DMS53 (cell line): ENCODE results near the gene OGDH.
A peak's percentile ranks its signal among the peaks of the same experiment; 100 is the strongest.
"Not testable (repeated sequence)": the region's sequence is repeated elsewhere in the genome, so short reads cannot be mapped to it uniquely, and the experiment has no call there.

Experiments used
- DNase-seq: peaks from one replicate; lab custom pipeline; 2025; lab: John Stamatoyannopoulos, UW

The OGDH gene

DNA sequence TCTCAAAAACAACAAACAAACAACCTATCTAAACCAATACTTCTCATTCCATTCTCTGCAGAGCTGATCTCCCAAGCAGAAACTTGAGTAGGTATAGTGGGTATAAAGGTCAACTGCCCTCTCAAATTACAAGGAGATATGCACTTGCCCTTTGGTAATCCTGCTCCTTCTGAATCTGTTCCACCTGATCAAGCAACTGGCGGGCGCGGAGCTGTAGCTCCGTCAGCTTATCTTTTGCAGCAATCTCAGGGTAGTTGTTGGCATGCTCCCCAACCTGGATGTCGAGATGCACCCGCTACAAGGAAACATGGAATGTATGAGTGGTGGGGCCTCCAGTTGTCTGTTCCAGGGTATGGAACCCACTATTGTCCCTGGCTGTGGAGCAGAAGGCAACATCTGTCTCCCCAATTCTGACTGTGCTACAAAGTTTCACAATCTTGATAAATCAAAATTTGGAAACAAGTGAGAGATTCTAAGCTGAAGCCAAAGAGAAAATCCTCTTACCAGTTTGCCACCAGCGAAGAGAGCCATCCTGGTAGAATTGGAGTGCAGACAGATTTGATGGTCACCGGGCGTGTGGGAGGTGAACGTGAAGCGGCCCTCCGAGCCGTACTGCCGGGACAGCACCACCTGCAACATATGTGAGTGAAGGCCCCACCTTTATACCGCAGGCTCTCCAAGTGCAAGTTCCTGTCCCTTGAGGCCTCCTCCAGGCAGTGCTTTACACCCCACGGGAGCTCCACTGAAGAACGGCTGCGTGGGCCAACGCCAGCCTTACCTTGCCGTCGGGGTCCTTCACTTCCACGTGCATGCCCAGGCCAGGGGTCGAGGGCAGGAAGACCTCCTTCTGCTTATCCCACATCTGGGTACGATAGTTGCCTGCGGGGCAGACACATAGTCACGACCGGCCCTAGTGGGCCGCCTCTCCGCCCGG is 25.2 kb upstream of the OGDH start:
- DNase-seq: peak; percentile 70

DNA sequence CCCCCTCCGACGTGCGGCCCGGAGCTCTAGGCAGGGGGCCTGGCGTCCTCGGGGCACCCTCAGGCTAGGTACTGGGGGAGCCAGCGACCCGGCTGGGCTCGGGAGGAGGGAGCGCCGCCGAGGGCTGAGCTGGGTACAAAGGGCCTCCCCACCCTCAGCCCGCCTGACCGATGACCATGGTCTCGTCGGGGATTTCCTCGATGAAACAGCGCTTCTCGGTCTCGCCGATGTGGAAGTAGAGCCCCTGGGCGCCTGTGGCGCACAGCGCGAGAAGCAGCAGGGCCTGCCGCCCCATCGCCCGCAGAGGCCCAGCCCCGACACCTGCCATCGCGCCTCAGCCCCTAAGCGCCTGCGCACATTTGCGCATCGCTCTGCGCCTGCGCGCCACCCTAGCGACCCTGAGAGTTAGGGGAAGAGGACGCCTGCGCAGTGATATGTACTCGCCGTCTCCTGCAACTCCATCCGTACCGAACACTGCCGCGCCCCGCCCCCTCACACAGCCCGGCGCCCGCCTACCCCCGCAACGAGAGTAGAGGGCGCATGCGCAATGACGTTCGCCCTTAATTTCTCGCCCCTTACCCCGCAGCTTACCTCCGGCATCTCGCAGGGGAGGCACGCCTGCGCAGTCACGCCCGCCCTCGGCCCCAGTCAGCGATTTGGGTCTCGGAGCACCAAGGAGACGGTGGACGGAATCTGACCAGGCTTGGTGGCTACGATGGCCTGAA is 24.4 kb upstream of the OGDH start, which contains the start of gene TMED4:
TMED4 (minus strand) TSS at position 353 of the 725 bp plus-strand sequence; CDS start at position 328, 25 bp downstream.
- peak; percentile 99 for DNase-seq

DNA sequence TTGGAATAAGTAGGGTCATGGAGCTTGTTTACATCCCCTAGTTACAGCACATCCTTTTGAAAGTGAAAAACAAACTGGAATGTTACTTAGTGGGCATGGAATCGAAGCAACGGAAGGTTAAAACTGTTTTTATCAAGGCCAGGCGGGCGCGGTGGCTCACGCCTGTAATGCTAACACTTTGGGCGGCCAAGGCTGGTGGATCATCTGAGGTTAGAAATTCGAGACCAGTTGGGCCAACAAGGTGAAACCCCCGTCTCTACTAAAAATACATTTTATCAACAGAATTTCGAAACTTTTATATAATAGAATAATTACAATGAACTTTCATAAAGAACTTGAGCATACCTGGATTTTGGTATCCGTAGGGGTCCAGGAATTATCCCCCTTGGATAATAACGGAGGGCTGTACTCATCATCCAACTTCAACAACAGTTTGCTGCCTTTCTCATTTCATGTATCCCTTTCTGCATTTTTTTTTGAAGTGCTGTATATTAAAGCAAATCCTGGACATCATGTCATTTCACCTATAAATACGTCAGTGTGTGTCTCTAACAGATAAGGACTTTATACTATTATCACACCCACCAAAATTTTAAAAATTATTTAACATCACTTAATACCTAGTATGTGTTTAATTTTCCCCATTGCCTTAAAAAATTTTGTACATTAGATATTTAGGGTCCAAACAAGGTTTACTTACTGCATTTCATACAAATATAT is 23.1 kb upstream of the OGDH start:
- DNase-seq: no peak

DNA sequence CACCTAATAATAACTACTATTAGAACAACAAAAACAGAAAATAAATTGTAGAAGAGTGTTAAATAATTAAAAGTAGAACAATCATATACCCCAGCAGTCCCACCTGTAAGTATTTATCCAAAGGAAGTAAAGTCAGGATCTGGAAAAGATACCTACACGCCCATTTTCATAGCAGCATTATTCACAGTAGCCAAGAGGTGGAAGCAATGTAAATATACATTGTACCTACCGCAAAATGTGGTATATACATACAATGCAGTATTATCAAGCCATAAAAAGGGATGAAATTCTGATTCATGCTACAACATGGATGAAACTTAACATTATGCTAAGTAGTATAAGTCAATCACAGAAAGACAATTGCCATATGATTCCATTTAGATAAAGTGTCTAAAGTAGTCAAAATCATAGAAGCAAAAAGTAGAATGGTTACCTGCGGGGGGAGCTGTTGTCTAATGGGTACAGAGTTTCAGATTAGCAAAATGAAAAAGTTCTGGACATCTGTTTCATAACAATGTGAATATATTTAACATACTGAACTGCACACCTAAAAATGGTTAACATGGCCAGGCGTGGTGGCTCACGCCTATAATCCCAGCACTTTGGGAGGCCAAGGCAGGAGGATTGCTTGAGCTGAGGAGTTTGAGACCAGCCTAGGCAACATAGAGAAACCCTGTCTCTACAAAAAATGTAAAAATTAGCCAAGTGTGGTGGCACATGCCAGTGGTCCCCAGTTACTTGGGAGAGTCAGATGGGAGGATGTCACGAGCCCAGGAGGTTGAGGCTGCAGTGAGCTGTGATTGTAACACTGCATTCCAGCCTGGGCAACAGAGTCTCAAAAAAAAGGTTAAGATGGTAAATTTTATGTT is 18.4 kb upstream of the OGDH start:
- DNase-seq: peak; percentile 76

DNA sequence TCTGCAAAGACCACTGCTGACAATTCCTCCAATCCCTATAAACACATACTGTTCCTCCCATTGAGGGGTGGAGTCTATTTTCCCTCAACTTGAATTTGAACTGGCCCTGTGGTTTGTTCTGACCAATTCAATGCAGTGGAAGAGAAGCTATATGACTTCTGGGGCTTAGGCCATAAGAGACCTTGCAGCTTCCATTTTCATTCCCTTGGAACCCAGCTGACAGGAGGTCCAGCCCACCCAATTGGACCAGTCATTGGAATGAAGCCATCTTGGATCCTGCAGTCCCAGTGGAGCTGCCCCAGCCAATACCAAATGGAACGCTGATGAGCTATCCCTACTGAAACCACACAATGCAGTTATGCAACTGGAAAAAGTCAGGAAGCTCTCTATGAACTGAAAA is 15.5 kb upstream of the OGDH start:
- DNase-seq: no peak

DNA sequence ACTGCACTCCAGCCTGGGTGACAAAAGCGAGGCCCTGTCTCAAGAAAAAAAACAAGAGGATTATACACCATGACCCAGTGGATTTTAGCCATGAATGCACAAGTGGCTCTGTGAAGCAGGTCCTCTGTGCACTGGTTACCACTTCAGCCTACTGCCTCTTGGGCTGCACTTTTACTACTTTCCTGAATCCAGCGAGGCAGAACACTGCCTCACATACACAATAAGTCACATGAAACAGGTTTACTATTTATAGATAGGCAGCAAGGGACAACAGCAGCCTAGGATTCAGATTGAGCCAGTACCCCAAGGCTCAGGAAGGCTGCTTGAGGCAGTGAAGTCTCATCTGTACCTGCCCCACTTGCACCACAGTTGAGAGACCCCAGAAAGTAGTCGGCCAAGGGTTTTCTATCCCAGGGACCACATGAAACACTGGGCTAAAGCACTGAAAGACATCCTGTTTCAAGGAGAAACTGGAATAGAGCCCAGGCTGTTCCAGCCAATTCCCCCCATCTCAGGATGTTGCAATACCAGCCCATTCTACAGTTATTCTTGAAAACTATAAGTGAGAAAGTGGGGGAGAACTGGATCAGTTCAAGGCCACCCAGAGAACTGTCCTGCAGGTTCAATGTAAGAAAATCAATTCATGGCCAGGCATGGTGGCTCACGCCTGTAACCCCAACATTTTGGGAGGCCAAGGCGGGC is 10.3 kb upstream of the OGDH start:
- peak; percentile 37 for DNase-seq

DNA sequence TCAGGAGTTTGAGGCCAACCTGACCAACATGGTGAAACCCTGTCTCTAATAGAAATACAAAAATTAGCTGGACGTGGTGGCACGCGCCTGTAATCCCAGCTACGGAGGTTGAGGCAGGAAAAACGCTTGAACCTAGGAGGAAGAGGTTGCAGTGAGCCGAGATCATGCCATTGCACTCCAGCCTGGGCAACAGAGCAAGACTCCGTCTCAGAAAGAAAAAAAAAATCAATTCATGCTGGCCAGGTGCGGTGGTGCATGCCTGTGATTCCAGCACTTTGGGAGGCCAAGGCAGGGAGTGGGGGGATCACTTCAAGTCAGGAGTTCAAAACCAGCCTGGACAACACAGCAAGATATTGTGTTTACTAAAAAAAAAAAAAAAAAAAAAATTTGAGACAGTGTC is 9.2 kb upstream of the OGDH start:
- DNase-seq: not testable (repeated sequence)

DNA sequence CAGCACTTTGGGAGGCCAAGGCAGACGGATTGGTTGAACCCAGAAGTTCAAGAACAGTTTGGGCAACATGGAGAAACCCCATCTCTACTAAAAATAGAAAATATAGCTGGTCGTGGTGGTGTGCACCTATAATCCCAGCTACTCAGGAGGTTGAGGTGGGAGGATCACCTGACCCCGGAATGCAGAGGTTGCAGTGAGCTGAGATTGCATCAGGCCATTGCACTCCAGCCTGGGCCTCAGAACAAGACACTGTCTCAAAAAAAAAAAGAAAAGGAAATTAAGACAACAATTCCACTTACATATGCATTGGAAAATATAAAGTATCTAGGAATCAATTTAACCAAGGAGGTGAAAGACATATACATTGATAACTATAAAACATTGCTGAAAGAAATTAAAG is 7.2 kb upstream of the OGDH start:
- no peak for DNase-seq

DNA sequence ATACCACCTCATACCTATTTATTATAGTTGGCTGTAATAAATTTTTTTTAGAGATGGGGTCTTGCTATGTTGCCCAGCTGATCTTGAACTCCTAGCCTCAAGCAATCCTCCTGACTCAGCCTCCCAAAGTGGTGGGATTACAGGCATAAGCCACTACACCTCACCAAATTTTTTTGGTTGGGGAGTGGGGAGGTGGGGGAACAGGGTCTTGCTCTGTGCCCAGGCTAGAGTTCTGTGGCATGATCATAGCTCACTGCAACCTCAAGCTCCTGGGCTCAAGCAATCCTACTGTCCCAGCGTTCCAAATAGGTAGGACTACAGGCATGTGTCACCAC is 3.9 kb upstream of the OGDH start:
- no peak for DNase-seq

DNA sequence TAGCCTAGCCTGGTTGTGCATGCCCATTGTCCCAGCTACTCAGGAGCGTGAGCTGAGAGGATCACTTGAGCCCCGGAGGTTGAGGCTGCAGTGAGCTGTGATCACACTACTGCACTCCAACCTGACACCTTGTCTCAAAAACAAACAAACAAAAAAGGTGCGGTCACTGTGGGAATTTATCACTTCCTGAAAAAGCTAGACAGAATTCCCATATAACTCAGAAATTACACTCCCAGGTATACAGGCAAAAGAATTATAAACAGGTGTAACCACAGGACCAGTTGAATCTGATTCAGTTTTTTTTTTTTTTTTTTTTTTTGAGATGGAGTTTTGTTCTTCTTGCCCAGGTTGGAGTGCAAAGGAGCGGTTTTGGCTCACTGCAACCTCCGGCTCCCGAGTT is 3.2 kb upstream of the OGDH start:
- DNase-seq: peak; percentile 63

DNA sequence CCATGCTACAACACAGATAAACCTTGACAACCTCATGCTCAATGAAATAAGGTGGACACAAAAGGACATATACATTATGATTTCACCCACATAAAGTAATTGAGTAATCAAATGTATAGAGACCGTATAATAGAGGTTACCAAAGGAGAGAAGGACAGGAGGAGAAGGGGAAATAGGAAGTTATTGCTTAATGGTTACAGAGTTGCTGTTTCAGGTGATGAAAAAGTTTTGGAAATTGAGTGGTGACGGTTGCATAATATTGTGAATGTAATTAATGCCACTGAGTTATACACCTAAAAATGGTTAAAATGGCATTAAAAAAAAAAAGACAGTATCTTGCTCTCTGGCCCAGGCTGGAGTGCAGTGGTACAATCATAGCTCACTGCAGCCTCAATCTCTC is 1.5 kb upstream of the OGDH start:
- DNase-seq: no peak

DNA sequence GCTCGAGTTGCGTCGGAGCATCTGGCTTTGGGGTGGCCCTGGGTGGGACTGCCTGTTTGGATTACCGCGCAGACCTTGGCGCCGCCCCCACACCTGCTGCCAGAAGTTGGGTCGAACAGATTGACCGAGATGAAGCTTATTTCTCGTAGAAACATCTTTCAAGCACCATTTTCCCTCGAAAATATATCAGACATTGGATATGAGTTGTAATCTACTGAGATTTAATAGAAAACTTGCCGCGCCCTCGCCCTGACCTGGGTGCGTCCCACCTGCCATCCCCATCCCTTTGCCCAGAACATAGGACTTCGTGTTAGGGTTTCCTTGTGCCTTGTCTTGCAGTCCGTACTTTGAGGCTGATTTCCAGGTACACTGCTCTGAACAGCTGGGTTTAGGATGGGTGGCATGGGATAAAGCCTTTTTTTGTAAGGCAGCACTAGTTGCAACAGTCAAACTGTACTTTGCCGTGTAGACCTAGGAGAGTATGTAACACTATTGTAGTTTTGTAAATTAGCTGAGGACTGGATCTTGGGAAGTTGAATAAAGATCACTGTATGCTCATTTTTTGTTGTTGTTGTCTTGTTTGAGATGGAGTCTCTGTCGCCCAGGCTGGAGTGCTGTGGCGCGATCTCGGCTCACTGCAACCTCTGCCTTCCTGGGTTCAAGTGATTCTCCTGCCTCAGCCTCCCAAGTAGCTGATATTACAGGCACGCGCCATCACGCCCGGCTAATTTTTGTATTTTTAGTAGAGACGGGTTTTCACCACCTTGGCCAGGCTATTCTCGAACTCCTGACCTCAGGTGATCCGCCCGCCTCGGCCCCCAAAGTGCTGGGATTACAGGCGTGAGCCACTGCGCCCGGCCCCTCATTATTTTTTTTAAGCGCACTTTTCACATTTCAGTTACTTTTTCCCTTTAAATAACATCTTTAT is 978 bp downstream of the OGDH start:
- DNase-seq: peak; percentile 61

DNA sequence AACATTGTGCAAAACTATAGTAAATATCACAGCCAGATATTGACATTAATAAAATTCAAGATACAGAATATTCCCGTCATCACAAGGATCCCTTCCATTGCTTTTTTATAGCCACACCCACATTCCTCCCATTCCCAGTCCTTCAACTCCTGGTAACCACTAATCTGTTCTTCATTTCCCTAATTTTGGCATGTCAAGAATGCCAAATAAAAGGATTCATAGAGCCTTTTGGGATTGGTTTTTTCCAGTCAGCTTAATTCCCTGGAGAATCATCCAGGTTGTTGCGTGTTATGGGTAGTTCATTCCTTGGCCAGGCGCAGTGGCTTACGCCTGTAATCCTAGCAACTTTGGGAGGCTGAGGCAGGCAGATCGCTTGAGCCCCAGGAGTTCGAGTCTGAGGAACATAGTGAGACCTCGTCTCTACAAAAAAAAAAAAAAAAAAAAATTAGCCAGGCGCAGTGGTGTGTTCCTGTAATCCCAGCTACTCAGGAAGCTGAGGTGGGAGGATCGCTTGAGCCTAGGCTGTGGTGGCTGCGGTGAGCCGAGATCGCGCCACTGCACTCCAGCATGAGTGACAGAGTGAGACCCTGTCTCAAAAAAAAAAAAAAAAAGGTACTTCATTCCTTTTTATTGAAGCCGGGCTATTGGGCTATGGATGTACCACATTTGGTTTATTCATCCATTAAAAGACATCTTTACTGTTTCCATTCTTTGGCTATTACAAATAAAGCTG is 2.7 kb downstream of the OGDH start:
- DNase-seq: no peak

DNA sequence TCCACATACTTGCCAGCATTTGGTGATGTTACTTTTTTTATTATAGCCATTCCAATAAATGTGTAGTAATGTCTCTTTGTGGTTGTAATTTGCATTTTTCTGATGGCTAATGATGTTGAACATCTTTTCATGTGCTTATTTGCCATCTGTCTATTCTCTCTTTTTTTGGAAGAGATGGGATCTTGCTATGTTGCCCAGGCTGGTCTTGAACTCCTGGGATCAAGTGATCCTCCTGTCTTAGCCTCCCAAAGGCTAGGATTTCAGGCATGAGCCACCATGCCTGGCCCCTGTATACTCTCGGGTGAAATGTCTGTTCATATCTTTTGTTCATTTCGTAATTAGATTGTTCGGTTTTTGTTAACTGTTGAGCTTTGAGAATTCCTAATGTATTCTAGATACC is 3.4 kb downstream of the OGDH start:
- DNase-seq: no peak

DNA sequence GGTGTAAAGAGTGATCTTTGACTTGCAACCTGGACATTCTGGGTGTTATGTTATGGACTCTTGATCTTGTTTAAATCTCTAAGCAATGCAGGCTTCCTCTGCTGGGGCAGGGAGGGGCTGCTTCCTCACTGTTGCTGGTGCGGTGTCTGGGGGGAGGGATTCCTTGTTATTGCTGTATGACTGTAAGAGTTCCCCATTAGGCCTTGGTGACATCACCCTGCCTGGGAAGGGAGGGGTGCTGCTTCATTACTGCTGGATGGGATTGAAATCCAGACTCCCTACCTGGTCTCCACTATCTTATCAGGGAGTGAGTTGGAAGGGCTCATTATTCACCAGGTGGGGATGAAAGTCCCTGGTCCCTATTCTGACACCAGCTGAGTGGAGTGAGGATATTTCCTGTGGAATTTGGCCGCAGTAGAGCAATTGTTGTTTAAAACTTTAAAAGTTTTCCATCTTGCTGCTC is 8.8 kb downstream of the OGDH start:
- no peak for DNase-seq

DNA sequence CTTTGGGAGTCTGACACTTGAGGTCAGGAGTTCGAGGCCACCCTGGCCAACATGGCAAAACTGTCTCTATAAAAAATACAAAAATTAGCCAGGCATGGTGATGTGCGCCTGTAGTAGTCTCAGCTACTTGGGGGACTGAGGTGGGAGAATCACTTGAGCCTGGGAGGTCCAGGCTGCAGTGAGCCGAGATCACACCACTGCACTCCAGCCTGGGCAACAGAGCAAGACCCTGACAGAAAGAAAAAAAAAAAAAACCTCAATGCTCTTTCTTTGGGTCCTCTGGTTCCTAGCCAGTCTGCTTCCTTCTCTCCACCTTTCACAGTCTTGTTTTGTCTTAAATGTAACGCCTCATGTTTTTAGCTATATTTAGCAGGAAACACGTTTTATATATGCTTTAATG is 9.4 kb downstream of the OGDH start:
- no peak for DNase-seq

DNA sequence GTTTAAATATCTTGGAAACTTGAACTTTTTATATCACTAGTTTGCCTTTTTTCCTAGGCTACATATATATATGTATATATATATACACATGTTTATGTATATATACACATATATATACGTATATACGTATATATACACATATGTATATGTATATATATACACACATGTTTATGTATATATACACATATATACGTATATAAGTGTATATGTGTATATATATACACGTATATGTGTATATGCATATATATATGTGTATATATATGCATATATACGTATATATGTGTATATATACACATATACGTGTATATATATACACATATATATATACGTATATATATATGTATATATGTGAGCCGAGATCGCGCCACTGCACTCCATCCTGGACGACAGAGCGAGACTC is 10.1 kb downstream of the OGDH start:
- DNase-seq: no peak

DNA sequence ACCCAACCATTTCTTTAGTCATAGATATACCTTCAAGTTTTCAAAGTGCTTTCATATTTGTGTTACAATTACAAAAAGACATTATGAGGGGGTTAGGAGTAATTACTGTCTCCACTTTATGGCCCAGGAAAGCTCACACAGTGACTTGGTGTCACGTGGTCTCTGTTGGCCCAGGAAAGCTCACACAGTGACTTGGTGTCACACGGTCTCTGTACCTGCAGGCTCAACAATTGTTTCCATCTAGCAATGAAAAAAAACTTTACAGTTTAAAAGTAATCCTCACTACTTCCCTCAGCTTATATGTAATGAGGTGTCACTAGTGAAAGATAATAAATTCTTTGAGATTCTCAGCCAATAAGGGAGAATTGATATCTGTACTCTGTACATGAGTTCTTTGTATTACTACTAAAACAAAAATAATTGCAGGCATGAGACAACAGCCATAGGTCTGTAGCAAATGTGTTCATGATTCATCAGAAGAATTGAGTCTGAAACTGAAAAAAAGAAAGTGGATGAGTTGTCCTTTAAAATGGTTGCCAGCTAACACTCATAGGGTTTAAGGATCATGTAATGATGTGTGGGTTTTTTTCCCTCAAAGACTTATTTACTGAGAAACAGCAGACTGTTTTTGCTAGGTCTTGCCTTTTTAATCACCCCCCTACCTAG is 10.9 kb downstream of the OGDH start:
- DNase-seq: no peak

DNA sequence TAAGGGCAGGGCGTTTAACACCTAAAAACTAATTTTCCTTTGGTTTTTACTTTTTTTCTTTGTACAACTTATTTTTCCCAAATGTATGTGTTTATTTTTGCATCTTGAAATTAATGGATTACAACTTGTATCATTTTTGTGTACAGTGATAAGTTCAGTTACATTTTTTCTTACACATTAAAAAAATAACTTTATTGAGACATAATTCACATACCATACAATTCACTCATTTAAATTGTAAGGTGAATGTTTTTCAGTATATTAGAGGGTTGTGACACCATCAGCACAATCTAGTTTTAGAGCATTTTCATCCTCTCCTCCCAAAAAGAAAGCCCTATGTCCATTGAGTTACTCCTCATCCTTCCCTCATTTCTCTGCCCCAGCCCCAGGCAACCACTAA is 11.6 kb downstream of the OGDH start:
- DNase-seq: no peak
